ENCODE results near the gene MUCL3.

MUCL3 gene

DNA sequence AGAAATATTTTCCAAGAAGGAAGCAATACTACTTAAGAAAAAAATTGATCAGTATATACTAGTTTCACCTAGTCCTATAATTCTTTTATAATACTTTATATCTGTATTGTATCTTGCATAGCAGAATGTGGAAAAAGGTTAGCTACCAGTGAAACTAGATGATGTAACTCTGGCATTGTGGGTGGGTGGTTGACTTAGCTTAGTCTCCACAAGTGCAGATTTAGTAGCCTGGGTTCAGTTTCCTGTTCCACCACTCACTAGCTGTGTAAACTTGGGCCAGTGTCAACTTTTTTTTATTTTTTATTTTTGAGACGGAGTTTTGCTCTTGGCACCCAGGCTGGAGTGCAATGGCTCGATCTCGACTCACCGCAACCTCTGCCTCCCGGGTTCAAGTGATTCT, 44.7 kb downstream of the MUCL3 start:
- Histone ChIP-seq H3K4me3 (no peak overlapping the region), H3K4me1 (peaks cover 0 to 13% (median 7%) of the 10 kb centered on the region in 4 donors), H3K36me3 (no peaks in the 10 kb centered on the region), H3K9me3 (no peaks in the 10 kb centered on the region), H3K27ac (no peak overlapping the region), H3K27me3 (peaks cover 0 to 10% of the 10 kb centered on the region in 2 donors)
- DNase-seq = no peak
- TF ChIP-seq, protein P1, sequence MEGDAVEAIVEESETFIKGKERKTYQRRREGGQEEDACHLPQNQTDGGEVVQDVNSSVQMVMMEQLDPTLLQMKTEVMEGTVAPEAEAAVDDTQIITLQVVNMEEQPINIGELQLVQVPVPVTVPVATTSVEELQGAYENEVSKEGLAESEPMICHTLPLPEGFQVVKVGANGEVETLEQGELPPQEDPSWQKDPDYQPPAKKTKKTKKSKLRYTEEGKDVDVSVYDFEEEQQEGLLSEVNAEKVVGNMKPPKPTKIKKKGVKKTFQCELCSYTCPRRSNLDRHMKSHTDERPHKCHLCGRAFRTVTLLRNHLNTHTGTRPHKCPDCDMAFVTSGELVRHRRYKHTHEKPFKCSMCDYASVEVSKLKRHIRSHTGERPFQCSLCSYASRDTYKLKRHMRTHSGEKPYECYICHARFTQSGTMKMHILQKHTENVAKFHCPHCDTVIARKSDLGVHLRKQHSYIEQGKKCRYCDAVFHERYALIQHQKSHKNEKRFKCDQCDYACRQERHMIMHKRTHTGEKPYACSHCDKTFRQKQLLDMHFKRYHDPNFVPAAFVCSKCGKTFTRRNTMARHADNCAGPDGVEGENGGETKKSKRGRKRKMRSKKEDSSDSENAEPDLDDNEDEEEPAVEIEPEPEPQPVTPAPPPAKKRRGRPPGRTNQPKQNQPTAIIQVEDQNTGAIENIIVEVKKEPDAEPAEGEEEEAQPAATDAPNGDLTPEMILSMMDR (IDR thresholded peaks at IDR 0.05) = no peak
- intact Hi-C loops (cut with DNase I; ENCODE audit: low total_unique reads) = no loop called here

DNA sequence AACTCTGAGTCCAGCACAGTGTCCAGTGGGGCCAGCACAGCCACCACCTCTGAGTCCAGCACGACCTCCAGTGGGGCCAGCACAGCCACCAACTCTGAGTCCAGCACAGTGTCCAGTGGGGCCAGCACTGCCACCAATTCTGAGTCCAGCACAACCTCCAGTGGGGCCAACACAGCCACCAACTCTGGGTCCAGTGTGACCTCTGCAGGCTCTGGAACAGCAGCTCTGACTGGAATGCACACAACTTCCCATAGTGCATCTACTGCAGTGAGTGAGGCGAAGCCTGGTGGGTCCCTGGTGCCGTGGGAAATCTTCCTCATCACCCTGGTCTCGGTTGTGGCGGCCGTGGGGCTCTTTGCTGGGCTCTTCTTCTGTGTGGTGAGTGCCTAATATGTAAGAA, 46.5 kb downstream of the MUCL3 start:
- intact Hi-C loops (cut with DNase I; ENCODE audit: low total_unique reads) = no loop called here
- Histone ChIP-seq H3K4me3 (no peak overlapping the region), H3K4me1 (peaks cover 0 to 6% (median 4%) of the 10 kb centered on the region in 4 donors), H3K27me3 (peaks cover 0 to 10% of the 10 kb centered on the region in 2 donors), H3K36me3 (no peaks in the 10 kb centered on the region), H3K27ac (no peak overlapping the region), H3K9me3 (no peaks in the 10 kb centered on the region)
- TF ChIP-seq, protein P1 (IDR thresholded peaks at IDR 0.05) = no peak
- DNase-seq = no peak

DNA sequence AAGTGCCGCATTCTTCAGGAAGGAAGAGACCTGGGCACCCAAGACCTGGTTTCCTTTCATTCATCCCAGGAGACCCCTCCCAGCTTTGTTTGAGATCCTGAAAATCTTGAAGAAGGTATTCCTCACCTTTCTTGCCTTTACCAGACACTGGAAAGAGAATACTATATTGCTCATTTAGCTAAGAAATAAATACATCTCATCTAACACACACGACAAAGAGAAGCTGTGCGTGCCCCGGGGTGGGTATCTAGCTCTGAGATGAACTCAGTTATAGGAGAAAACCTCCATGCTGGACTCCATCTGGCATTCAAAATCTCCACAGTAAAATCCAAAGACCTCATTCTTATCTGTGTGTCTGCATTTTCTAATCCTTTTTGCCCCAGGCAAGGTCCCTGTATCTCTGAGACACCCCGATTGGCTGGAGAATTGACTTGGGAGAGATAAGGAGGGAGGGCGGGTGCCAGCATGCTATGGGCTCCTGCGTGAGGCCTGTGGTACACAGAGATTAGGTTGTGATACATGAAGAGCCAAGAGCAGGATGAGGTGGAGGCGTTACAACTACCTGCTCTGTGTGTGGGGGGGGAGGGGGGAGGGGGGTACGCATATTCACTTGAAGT, 47.5 kb downstream of the MUCL3 start:
- Histone ChIP-seq H3K9me3 (no peaks in the 10 kb centered on the region), H3K27ac (no peak overlapping the region), H3K4me3 (no peak overlapping the region), H3K36me3 (no peaks in the 10 kb centered on the region), H3K4me1 (no peaks in the 10 kb centered on the region), H3K27me3 (peaks cover 0 to 10% of the 10 kb centered on the region in 2 donors)
- intact Hi-C loops (cut with DNase I; ENCODE audit: low total_unique reads) = no loop called here
- TF ChIP-seq, protein P1 (IDR thresholded peaks at IDR 0.05) = no peak
- no peak for DNase-seq

DNA sequence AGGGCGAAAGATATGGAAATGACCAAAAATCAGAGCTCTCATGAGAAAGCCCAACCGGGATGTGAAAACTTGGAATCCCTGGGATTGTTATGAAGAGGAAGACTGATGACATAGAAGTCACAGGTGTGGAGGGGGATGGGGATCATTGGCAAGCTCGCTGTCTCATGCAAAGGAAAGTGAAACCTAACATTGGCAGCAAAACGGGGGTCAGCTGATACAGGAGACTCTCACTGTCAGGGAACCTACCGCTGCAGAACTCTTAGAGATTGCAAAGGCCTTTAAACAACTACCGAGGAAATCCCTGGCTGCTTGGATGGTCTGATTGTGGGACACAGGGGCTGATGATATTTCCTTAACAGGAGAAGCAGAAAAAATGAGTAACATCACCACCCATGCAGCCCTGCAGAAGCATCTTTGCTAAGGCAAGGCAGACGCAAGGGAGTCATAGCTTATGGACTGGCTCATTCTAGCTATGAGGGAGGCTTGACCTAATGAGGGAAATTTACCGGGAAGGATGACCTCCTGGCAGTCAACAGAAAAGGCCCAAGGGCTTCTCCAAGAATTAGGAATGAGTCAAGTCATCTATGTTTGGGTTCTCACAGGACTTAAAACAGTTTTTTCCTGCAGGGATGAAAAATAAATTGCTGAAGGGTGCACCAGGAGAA, 49.8 kb downstream of the MUCL3 start:
- no peaks in the 10 kb centered on the region for H3K4me1 ChIP-seq
- peaks cover 0 to 10% of the 10 kb centered on the region in 2 donors for H3K27me3 ChIP-seq
- DNase-seq = no peak
- no peaks in the 10 kb centered on the region for H3K9me3 ChIP-seq
- H3K27ac ChIP-seq = no peak overlapping the region
- no peak overlapping the region for H3K4me3 ChIP-seq
- TF ChIP-seq, protein P1 (IDR thresholded peaks at IDR 0.05) = no peak
- intact Hi-C loops (cut with DNase I; ENCODE audit: low total_unique reads) = no loop called here
- no peaks in the 10 kb centered on the region for H3K36me3 ChIP-seq

DNA sequence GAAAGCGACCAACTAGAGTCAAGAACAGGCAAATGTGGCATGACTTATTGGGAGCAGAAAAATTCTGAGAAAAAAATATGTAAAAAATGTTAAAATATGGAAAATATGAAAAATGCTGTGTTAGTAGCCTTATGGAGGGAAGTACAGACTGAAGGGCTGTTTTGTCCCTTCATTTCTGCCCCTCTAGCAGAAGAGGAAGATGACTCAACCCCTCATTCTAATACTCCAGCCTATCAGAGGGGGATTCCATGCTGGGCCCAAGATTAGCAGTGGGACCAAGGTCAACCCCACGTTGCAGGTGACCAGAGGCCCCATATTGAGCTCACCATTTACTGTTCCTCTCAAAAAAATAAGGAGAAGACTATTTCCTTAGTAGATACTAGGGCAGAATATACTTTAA, 51.1 kb downstream of the MUCL3 start:
- Histone ChIP-seq H3K9me3 (no peaks in the 10 kb centered on the region), H3K27me3 (peaks cover 0 to 8% of the 10 kb centered on the region in 2 donors), H3K4me3 (no peak overlapping the region), H3K4me1 (no peaks in the 10 kb centered on the region), H3K36me3 (no peaks in the 10 kb centered on the region), H3K27ac (no peak overlapping the region)
- intact Hi-C loops (cut with DNase I; ENCODE audit: low total_unique reads) = no loop called here
- TF ChIP-seq, protein P1 (IDR thresholded peaks at IDR 0.05) = no peak
- DNase-seq = no peak
